Caco-2 (cell line): ENCODE data around the gene HOTAIR. TPM values are rescaled to one million over a fixed set of nuclear protein-coding genes. Genes with fewer than 3 reads are reported as not detected.

Experiments used
- BruUV-seq: library from RNA; stranded (reverse); fragments of 400-500 nt; replicated peaks from 2 replicates; lab custom pipeline; 2021; lab: Mats Ljungman, UMichigan
- CTCF ChIA-PET: fragments of 300-600 bp; sonication (Branson Sonifier 250); formaldehyde crosslinking; loops from one replicate; lab custom pipeline; 2022; ENCODE audit warnings: antibody characterized with exemption; lab: Charles Lee
- POLR2A ChIA-PET: fragments of 300-600 bp; sonication (Branson Sonifier 250); formaldehyde crosslinking; loops from one replicate; lab custom pipeline; 2022; ENCODE audit warnings: antibody characterized with exemption; lab: Charles Lee
- DNase-seq, 2 experiments: peaks; one replicate each; pipeline versions ENCODE4 v3.0.0 to v3.0.0-alpha.2; 2020 to 2022
- H3K27me3 ChIP-seq: replicated peaks from 2 replicates; pipeline ENCODE4 v1.6.0; 2011; ENCODE audit warnings: low read length; ENCODE audit not compliant: control insufficient read depth, insufficient read depth
- H3K36me3 ChIP-seq: 2 replicates; pipeline ENCODE4 v1.5.1; 2011; ENCODE audit warnings: low read length; ENCODE audit not compliant: control insufficient read depth, insufficient read depth
- H3K4me1 ChIP-seq: fragments of 250-450 bp; sonication (Bioruptor Pico); 2 replicates; pipeline ENCODE4 v1.5.1; 2020; ENCODE audit warnings: mild to moderate bottlenecking
- H3K4me3 ChIP-seq: 2 replicates; pipeline ENCODE4 v1.5.1; 2011; ENCODE audit warnings: low read depth, mild to moderate bottlenecking, control low read depth, low read length
- H3K9me3 ChIP-seq: fragments of 250-450 bp; sonication (Bioruptor Pico); 2 replicates; pipeline ENCODE4 v1.5.1; 2020; ENCODE audit warnings: mild to moderate bottlenecking, moderate library complexity
- H3K27ac Mint-ChIP-seq: one replicate; pipeline ENCODE4 v1.8.0; 2022; ENCODE audit warnings: mixed read lengths; ENCODE audit not compliant: unreplicated experiment
- H3K27me3 Mint-ChIP-seq: one replicate; pipeline ENCODE4 v1.8.0; 2022; ENCODE audit warnings: mixed read lengths; ENCODE audit not compliant: insufficient read depth, unreplicated experiment
- H3K36me3 Mint-ChIP-seq: one replicate; pipeline ENCODE4 v1.8.0; 2022; ENCODE audit warnings: mild to moderate bottlenecking, mixed read lengths; ENCODE audit not compliant: insufficient read depth, unreplicated experiment
- H3K4me1 Mint-ChIP-seq: one replicate; pipeline ENCODE4 v1.8.0; 2022; ENCODE audit warnings: low read depth, mixed read lengths; ENCODE audit not compliant: unreplicated experiment
- H3K4me3 Mint-ChIP-seq: one replicate; pipeline ENCODE4 v1.8.0; 2022; ENCODE audit warnings: mild to moderate bottlenecking, moderate library complexity, mixed read lengths; ENCODE audit not compliant: unreplicated experiment
- H3K9me3 Mint-ChIP-seq: one replicate; pipeline ENCODE4 v1.8.0; 2022; ENCODE audit warnings: mixed read lengths; ENCODE audit not compliant: unreplicated experiment
- intact Hi-C: fragments of 100-400 bp; cut with micrococcal nuclease; formaldehyde crosslinking; loops from one replicate; pipeline ENCODE4 v1.10.0; 2022; ENCODE audit not compliant: unreplicated experiment
- total RNA-seq: library from RNA; stranded (reverse); gene quantifications from 2 replicates; pipeline ENCODE4 v1.2.3, GENCODE V29; 2022
- TF ChIP-seq, protein P1 (sequence below), 2 experiments: fragments of 200-600 bp in 1 of 2; IDR thresholded peaks; 1 replicate in 1 of 2; 2 replicates in 1 of 2; pipeline versions ENCODE4 v1.5.1 to v1.8.0; 2011 to 2022; ENCODE audit warnings: antibody characterized with exemption in 1 of 2, control low read depth in 1 of 2, inconsistent platforms in 1 of 2, low read depth in 1 of 2, low read length in 1 of 2, mild to moderate bottlenecking in 1 of 2, moderate library complexity in 1 of 2; ENCODE audit not compliant: insufficient read depth in 1 of 2, severe bottlenecking in 1 of 2, unreplicated experiment in 1 of 2

Gene HOTAIR
- total RNA-seq, 1 experiment from 2014 or later = 1.9 TPM

DNA sequence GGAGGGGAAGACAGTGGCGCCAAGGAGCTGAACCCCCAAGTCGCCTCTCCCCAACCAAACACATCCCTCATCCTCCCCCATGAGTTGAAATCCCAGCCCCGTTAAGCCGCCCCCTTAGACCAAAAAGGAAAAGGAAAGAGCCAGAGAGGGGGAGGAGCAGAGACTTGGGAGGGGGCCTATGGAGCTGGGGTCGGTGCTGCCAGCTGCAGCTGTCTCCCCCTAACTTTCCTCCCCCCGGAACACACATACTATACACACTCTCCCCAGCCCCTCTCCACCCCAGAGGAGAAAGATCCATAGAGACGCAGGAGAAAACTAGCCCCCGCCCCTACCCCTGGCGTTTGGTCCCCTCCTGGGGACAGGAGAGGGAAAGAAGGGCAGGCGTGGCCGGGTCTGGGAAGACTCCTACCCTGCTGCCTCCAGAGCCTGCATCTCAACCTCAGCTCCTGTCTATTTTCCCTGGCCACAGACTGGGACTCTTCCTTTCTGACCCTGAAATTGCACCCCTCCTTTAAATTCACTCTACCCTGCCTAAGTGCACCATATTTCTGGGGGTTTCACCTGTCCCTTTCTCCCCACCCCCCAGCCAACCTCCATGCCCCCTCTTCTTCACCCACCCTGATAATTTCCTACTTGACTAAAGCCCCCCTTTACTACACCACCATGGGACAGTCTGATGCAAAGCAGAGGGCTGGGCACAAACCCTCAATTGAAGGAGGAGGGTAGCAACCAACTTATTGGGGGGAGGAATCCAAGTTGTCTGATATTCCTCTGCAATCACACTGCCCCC lies 23.6 kb upstream of the HOTAIR start:
- intact Hi-C loops = no loop called here
- Histone ChIP-seq H3K9me3 (no peaks in the 10 kb centered on the region), H3K4me3 (no peak overlapping the region), H3K36me3 (no peaks in the 10 kb centered on the region), H3K27me3 (no peaks in the 10 kb centered on the region), H3K4me1 (peaks cover 6% of the 10 kb centered on the region)
- Mint-ChIP-seq H3K4me3 (no peak overlapping the region), H3K27me3 (no peaks in the 10 kb centered on the region), H3K27ac (no peak overlapping the region), H3K36me3 (peaks cover 13% of the 10 kb centered on the region), H3K4me1 (no peaks in the 10 kb centered on the region), H3K9me3 (no peaks in the 10 kb centered on the region)
- no peak for DNase-seq
- ChIA-PET POLR2A (no interaction called here), CTCF (no interaction called here)
- TF ChIP-seq, protein P1, sequence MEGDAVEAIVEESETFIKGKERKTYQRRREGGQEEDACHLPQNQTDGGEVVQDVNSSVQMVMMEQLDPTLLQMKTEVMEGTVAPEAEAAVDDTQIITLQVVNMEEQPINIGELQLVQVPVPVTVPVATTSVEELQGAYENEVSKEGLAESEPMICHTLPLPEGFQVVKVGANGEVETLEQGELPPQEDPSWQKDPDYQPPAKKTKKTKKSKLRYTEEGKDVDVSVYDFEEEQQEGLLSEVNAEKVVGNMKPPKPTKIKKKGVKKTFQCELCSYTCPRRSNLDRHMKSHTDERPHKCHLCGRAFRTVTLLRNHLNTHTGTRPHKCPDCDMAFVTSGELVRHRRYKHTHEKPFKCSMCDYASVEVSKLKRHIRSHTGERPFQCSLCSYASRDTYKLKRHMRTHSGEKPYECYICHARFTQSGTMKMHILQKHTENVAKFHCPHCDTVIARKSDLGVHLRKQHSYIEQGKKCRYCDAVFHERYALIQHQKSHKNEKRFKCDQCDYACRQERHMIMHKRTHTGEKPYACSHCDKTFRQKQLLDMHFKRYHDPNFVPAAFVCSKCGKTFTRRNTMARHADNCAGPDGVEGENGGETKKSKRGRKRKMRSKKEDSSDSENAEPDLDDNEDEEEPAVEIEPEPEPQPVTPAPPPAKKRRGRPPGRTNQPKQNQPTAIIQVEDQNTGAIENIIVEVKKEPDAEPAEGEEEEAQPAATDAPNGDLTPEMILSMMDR (IDR thresholded peaks at IDR 0.05; ENCODE audit: insufficient read depth in 1 of 2, low read depth in 1 of 2, low read length in 1 of 2, severe bottlenecking in 1 of 2, unreplicated experiment in 1 of 2) = no peak
- no TSS peak for BruUV-seq

DNA sequence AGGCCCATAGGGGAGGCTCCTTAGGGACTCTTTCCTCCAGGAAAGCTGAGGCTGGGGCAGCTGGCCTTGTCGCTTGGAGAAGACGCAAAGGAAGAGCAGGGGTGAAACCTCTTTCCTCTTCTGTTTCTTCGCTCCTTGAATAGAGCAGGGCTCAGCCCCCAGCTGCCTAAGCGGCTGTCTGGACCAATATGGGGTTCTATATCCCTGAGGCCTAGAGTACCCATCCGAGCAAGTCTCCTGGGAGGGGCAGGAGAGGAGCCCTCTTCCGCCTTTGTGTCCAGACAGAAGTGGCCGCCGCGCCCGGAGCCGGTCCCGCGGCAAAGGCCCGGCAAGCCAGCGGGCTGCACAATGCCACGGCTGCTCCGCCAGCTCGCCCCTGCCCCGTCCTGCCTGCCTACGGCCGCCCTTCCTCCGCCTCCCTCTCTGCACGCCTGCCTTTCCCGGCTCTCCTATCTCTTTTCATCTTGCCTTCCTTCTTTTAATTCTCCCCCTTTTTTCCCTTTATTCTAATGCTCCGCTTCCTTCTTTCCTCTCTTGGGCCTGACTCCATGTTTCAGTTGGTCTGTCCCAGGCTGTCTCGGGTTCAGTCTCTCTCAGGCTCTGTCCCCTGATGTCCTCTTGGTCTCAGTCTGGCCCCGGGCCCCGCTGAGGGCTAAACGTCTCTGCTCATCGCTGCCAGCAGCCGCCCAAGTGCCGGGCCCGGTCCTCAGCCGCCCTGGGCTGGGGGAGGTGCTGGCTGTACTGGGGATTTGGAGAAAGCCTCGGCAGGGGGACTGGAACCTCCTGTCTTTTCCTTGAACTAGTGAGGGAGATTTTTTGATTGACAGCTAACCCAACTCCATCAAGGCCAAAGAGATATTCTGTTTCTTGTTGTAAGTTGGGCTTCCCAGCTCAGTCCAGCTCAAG lies 22.7 kb upstream of the HOTAIR start:
- DNase-seq = no peak
- Mint-ChIP-seq H3K4me1 (no peaks in the 10 kb centered on the region), H3K9me3 (no peaks in the 10 kb centered on the region), H3K27me3 (no peaks in the 10 kb centered on the region), H3K27ac (no peak overlapping the region), H3K36me3 (peaks cover 14% of the 10 kb centered on the region), H3K4me3 (no peak overlapping the region)
- ChIA-PET POLR2A (no interaction called here), CTCF (interaction anchor here (1.4 kb wide), 1 partner anchor 19 kb away, joined by 3 read pairs; no protein-coding TSS in a partner anchor)
- Histone ChIP-seq H3K4me1 (peaks cover 6% of the 10 kb centered on the region), H3K27me3 (no peaks in the 10 kb centered on the region), H3K36me3 (no peaks in the 10 kb centered on the region), H3K9me3 (no peaks in the 10 kb centered on the region), H3K4me3 (no peak overlapping the region)
- intact Hi-C loops = no loop called here
- BruUV-seq = no TSS peak
- TF ChIP-seq, protein P1 (IDR thresholded peaks at IDR 0.05; ENCODE audit: insufficient read depth in 1 of 2, low read depth in 1 of 2, low read length in 1 of 2, severe bottlenecking in 1 of 2, unreplicated experiment in 1 of 2) = no peak
